ENCODE measurements around the gene TPM4. TPM values are rescaled to one million over a fixed set of nuclear protein-coding genes. Genes with fewer than 3 reads are reported as not detected.

The TPM4 gene
- total RNA-seq, 1 donor from 2014 or later = 535 TPM

DNA sequence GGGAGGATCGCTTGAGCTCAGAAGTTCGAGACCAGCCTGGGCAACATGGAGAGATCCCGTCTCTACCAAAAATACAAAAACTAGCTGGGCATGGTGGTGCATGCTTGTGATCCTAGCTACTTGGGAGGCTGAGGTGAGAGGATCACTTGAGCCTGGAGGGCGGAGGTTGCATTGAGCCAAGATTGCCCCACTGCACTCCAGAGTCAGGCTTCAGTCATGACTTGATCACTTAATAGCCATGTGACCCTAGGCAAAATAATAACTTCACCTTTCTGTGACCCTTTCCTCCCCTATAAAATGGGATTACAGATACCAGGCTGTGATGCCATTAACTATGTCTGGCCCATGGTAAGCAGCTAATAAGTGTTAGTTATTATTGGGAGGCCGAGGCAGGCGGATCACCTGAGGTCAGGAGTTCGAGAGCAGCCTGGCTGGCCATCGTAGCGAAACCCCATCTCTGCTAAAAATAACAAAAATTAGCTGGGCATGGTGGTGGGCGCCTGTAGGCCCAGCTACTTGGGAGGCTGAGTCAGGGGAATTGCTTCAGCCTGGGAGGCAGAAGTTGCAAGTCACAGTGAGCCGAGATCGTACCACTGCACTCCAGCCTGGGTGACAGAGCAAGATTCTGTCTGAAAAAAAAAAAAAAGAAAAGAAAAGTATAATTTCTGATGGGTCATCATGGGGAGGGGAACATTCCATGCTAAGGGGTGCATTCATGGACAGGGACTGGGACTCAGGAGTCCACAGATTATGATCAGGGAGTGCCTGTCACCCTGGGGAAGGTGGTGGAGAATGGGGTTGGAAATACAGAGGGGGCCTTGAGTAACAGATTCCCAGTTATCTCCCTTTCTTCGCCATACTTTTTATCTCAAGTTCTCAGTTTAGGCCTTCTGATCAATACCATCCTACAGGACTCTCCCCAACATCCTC, 15.5 kb downstream of the TPM4 start:
- H3K27ac ChIP-seq = no peak overlapping the region
- H3K4me1 Mint-ChIP-seq = no peaks in the 10 kb centered on the region
- TF ChIP-seq, protein P1, sequence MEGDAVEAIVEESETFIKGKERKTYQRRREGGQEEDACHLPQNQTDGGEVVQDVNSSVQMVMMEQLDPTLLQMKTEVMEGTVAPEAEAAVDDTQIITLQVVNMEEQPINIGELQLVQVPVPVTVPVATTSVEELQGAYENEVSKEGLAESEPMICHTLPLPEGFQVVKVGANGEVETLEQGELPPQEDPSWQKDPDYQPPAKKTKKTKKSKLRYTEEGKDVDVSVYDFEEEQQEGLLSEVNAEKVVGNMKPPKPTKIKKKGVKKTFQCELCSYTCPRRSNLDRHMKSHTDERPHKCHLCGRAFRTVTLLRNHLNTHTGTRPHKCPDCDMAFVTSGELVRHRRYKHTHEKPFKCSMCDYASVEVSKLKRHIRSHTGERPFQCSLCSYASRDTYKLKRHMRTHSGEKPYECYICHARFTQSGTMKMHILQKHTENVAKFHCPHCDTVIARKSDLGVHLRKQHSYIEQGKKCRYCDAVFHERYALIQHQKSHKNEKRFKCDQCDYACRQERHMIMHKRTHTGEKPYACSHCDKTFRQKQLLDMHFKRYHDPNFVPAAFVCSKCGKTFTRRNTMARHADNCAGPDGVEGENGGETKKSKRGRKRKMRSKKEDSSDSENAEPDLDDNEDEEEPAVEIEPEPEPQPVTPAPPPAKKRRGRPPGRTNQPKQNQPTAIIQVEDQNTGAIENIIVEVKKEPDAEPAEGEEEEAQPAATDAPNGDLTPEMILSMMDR (IDR thresholded peaks at IDR 0.05) = no peak
- TF ChIP-seq EZH2phosphoT487 (IDR thresholded peaks at IDR 0.05) = no peak
- TF ChIP-seq EZH2 (IDR thresholded peaks at IDR 0.05) = no peak
- H3K27me3 Mint-ChIP-seq (ENCODE audit: insufficient read depth, low read depth) = peaks cover 8% of the 10 kb centered on the region
- H3K4me3 Mint-ChIP-seq = no peak overlapping the region
- no peaks in the 10 kb centered on the region for H3F3A ChIP-seq (ENCODE audit: low read depth)
- no peak for DNase-seq (ENCODE audit: low spot score)
- H3K4me3 ChIP-seq = no peak overlapping the region
- H3K27ac Mint-ChIP-seq = no peak overlapping the region
- H3K36me3 Mint-ChIP-seq = peaks cover 46% of the 10 kb centered on the region
- H3K4me1 ChIP-seq = no peaks in the 10 kb centered on the region
- H3K27me3 ChIP-seq = no peaks in the 10 kb centered on the region
- H3K9me3 Mint-ChIP-seq = no peaks in the 10 kb centered on the region
- peaks cover 10% of the 10 kb centered on the region for H3K36me3 ChIP-seq
- no peaks in the 10 kb centered on the region for H3K79me2 ChIP-seq (ENCODE audit: low read depth)
- no peak overlapping the region for H3K9ac ChIP-seq
- H3K9me3 ChIP-seq (ENCODE audit: low read depth) = no peaks in the 10 kb centered on the region
- peaks cover 14% of the 10 kb centered on the region for H4K20me1 ChIP-seq (ENCODE audit: low read depth)
- no peak overlapping the region for H2AFZ ChIP-seq (replicated peaks)
- H3K4me2 ChIP-seq = no peak overlapping the region

DNA sequence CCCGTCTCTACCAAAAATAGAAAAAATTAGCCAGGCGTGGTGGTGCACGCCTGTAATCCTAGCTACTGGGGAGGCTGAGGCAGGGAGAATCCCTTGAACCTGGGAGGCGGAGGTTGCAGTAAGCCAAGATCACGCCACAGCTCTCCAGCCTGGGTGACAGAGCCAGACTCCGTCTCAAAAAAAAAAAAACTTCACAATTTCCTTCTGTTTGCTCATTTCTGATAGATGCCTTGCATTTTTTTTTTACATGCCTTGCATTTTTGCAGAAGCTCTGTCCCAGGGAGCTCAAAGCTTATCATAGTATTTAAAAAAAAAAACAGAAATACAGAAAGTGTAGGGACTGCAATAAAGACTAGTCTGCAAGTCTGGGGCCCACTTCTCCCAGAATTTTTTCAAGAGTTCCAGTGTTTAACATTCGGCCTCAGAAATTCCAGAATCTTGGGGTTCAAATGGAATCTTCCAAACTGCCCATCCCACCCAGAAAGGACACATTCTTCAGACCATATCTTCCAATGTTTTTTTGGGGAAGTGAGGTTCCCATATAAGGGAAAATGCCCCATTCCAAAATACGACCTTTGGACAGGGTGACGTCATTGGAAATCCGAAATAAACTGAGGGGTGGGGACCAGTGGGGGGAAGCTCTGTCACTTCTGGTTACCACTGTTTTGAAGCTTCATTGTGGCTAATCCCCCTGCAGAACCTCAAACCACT, 18.2 kb downstream of the TPM4 start:
- H3K4me1 Mint-ChIP-seq = peaks cover 4% of the 10 kb centered on the region
- H3F3A ChIP-seq (ENCODE audit: low read depth) = no peaks in the 10 kb centered on the region
- H3K27ac ChIP-seq = no peak overlapping the region
- H3K4me1 ChIP-seq = no peaks in the 10 kb centered on the region
- H3K36me3 Mint-ChIP-seq = peaks cover 43% of the 10 kb centered on the region
- no peak overlapping the region for H3K9ac ChIP-seq
- no peaks in the 10 kb centered on the region for H3K9me3 Mint-ChIP-seq
- no peak overlapping the region for H3K4me3 Mint-ChIP-seq
- TF ChIP-seq EZH2phosphoT487 (IDR thresholded peaks at IDR 0.05) = no peak
- TF ChIP-seq EZH2 (IDR thresholded peaks at IDR 0.05) = no peak
- H3K9me3 ChIP-seq (ENCODE audit: low read depth) = no peaks in the 10 kb centered on the region
- DNase-seq (ENCODE audit: low spot score) = no peak
- H4K20me1 ChIP-seq (ENCODE audit: low read depth) = peaks cover 1% of the 10 kb centered on the region
- H3K27me3 ChIP-seq = no peaks in the 10 kb centered on the region
- no peaks in the 10 kb centered on the region for H3K79me2 ChIP-seq (ENCODE audit: low read depth)
- H3K36me3 ChIP-seq = peaks cover 10% of the 10 kb centered on the region
- no peak overlapping the region for H3K4me3 ChIP-seq
- H3K4me2 ChIP-seq = no peak overlapping the region
- H3K27ac Mint-ChIP-seq = no peak overlapping the region
- no peak overlapping the region for H2AFZ ChIP-seq (replicated peaks)
- H3K27me3 Mint-ChIP-seq (ENCODE audit: insufficient read depth, low read depth) = peaks cover 4% of the 10 kb centered on the region

DNA sequence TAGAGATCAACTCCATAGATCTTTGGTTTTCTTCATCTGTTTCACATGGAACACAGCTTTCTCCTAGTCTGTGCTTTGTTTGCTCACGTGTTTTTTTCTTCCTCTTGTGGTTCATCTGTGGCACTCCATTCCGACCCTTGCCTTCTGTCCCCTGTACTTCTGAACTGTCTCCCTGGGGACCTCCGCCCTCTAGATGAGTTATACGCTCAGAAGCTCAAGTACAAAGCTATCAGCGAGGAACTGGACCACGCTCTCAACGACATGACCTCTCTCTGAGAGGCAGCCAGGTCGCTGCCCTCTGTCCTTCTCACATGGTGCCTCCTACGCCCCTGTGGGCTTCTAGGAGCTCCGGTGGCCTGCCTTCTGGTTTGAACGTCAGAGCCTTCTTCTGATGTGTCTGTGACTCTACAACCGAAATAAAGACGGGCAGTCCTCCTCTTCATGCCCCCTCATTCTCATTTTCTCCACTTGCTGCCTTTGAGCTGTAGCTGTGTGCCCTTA, 18.8 kb downstream of the TPM4 start:
- no peak for TF ChIP-seq EZH2phosphoT487 (IDR thresholded peaks at IDR 0.05)
- TF ChIP-seq, protein P1 (IDR thresholded peaks at IDR 0.05) = no peak
- no peak for TF ChIP-seq EZH2 (IDR thresholded peaks at IDR 0.05)
- Mint-ChIP-seq H3K9me3 (no peaks in the 10 kb centered on the region), H3K27ac (no peak overlapping the region), H3K27me3 (ENCODE audit: insufficient read depth, low read depth) (peaks cover 4% of the 10 kb centered on the region), H3K4me1 (peaks cover 4% of the 10 kb centered on the region), H3K36me3 (peaks cover 47% of the 10 kb centered on the region), H3K4me3 (no peak overlapping the region)
- no peak overlapping the region for H3K27ac ChIP-seq
- H3F3A ChIP-seq (ENCODE audit: low read depth) = no peaks in the 10 kb centered on the region
- H3K79me2 ChIP-seq (ENCODE audit: low read depth) = no peaks in the 10 kb centered on the region
- no peak overlapping the region for H3K4me3 ChIP-seq
- H3K9me3 ChIP-seq (ENCODE audit: low read depth) = no peaks in the 10 kb centered on the region
- peaks cover 10% of the 10 kb centered on the region for H3K36me3 ChIP-seq
- H3K4me2 ChIP-seq = no peak overlapping the region
- no peaks in the 10 kb centered on the region for H4K20me1 ChIP-seq (ENCODE audit: low read depth)
- no peaks in the 10 kb centered on the region for H3K27me3 ChIP-seq
- no peaks in the 10 kb centered on the region for H3K4me1 ChIP-seq
- no peak overlapping the region for H2AFZ ChIP-seq (replicated peaks)
- no peak overlapping the region for H3K9ac ChIP-seq
- DNase-seq (ENCODE audit: low spot score) = no peak
